ENCODE data around the gene DHRS7. TPM values are rescaled to one million over a fixed set of nuclear protein-coding genes. Genes with fewer than 3 reads are reported as not detected.

Gene DHRS7
- total RNA-seq, 2 donors from 2014 or later, result 82.1 to 87.1 TPM

DNA sequence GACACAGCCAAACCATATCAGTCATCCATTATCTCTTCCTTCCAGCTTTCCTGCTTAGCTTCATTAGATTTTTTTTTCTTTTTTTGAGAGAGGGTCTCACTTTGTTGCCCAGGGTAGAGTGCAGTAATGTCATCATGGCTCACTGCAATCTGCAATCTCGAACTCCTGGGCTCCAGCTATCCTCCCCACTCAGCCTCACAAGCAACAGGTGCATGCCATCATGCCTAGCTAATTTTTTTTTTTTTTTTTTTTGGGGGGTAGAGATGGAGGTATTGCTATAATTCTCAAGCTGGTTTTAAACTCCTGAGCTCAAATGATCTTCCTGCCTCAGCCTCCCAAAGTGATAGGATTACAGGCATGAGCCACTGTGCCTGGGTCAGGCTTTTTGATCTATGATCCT, 45.5 kb upstream of the DHRS7 start:
- H3K36me3 ChIP-seq, result no peaks in the 10 kb centered on the region
- no peak for DNase-seq

DNA sequence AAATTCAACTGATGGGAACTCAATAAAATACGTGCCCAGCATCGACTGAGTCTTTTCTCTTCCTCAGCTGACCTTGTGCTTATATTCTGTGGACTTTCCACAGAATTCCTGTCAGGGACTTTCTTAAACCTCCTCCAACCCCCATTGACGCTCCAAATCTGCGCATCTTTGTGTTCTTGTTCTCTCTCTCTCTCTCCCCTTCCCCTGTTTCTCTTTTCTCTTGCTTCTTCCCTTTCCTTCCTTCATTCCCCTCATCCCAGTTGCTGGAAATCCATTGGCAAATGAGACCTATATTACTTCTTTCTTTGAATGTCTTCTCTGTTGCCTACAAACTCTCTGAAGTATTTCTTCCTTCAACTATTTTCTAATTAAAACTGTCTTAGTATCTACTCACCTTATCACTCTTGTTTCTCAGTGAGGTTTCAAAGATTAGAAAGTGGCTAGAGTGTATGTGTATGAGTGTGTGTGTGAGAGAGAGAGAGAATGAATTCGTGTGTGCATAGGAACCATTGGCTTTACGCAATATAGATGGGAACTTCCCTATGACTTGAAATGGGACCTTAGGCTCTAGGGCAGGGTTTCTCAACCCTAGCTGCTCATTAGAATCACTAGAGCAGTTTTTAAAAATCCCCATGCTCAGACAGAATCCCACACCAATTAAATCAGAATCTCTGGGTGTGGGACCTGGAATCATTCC, 41.8 kb upstream of the DHRS7 start:
- Histone ChIP-seq H3K9me3 (no peaks in the 10 kb centered on the region), H3K36me3 (no peaks in the 10 kb centered on the region), H3K27ac (no peak overlapping the region), H3K27me3 (no peaks in the 10 kb centered on the region), H3K4me1 (no peaks in the 10 kb centered on the region), H3K4me3 (no peak overlapping the region), H3K9ac (ENCODE audit: low read depth in 2 of 2, low read length in 2 of 2) (no peak overlapping the region)
- intact Hi-C loops (cut with DNase I), result no loop called here
- no peak for DNase-seq
- TF ChIP-seq, protein P1, sequence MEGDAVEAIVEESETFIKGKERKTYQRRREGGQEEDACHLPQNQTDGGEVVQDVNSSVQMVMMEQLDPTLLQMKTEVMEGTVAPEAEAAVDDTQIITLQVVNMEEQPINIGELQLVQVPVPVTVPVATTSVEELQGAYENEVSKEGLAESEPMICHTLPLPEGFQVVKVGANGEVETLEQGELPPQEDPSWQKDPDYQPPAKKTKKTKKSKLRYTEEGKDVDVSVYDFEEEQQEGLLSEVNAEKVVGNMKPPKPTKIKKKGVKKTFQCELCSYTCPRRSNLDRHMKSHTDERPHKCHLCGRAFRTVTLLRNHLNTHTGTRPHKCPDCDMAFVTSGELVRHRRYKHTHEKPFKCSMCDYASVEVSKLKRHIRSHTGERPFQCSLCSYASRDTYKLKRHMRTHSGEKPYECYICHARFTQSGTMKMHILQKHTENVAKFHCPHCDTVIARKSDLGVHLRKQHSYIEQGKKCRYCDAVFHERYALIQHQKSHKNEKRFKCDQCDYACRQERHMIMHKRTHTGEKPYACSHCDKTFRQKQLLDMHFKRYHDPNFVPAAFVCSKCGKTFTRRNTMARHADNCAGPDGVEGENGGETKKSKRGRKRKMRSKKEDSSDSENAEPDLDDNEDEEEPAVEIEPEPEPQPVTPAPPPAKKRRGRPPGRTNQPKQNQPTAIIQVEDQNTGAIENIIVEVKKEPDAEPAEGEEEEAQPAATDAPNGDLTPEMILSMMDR (IDR thresholded peaks at IDR 0.05), result no peak

More for the DNA sequence above, 45.5 kb upstream of the DHRS7 start:
- no peak overlapping the region for H3K4me3 ChIP-seq
- no peak overlapping the region for H3K9ac ChIP-seq (ENCODE audit: low read depth in 2 of 2, low read length in 2 of 2)
- peaks cover 5% of the 10 kb centered on the region for H3K4me1 ChIP-seq
- TF ChIP-seq, protein P1 (IDR thresholded peaks at IDR 0.05), result no peak
- H3K27ac ChIP-seq, result no peak overlapping the region
- no peaks in the 10 kb centered on the region for H3K9me3 ChIP-seq
- intact Hi-C loops (cut with DNase I), result no loop called here
- no peaks in the 10 kb centered on the region for H3K27me3 ChIP-seq

DNA sequence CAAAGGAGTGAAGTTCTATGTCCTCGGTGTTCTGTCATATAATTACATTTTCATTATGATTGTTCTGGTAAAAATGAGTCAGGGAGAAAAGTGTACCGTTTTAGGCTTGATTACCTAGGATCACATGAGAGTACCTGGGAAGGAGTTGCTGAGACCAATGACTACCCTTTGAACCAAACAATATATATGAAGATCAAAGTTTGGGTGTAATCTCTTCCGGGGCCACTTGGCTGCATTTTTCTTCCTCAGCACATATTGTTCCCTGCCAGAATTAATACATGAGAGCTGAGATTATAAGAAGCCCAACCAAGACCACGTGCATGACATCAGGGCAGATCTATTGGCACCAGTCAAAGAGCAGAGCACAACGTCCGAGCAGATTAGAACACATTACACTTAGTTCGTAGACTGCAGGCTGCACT, 41.1 kb upstream of the DHRS7 start:
- Histone ChIP-seq H3K27me3 (no peaks in the 10 kb centered on the region), H3K9ac (ENCODE audit: low read depth in 2 of 2, low read length in 2 of 2) (no peak overlapping the region), H3K4me3 (no peak overlapping the region), H3K4me1 (no peaks in the 10 kb centered on the region), H3K36me3 (no peaks in the 10 kb centered on the region), H3K27ac (no peak overlapping the region), H3K9me3 (no peaks in the 10 kb centered on the region)
- intact Hi-C loops (cut with DNase I), result no loop called here
- no peak for DNase-seq
- TF ChIP-seq, protein P1 (IDR thresholded peaks at IDR 0.05), result no peak

DNA sequence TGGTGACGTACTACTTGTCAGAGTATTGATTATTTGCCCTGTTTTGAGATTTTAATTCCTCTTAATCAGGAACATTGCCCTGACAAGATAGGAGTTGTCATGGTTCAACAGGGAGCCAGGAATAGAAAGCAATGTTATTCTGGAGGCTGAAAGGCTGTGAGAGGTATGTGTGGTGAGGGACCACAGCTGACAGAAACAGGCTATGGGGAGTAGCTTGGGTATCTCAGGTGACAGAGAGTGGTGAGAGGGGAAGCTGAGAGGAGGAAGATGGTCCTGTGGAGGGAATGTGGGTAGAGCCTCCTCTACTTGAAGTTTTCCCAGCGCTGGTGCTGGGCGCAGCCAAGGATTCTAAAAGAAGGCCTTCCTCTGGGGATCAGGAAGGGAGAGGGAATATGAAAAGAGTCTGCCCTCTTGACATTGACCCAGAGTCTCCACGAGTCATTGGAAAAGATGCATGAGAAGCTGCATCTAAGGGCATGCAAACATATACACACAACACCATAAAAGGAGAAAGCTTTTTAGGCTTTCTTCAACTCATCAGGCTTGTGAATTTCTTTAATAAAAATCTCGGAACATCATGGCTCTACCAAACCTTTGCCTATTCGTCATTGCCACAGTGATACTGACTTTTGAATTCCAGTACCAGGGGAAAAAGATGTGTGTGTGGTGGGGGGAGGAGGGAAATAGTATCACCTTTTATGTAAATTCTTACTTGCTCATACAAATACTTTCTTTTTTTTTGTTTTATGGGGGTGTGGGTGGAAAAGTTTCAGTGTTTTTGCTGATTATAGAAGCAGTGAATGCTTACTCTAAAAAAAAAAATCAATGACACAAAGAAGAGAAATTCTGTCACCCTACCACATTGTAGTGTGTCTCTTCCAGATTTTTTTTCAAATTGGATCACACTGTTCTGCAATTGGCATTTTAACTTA, 39.9 kb upstream of the DHRS7 start:
- TF ChIP-seq, protein P1 (IDR thresholded peaks at IDR 0.05), result no peak
- intact Hi-C loops (cut with DNase I), result no loop called here
- no peaks in the 10 kb centered on the region for H3K9me3 ChIP-seq
- no peak overlapping the region for H3K9ac ChIP-seq (ENCODE audit: low read depth in 2 of 2, low read length in 2 of 2)
- H3K27ac ChIP-seq, result no peak overlapping the region
- H3K4me1 ChIP-seq, result no peaks in the 10 kb centered on the region
- no peaks in the 10 kb centered on the region for H3K36me3 ChIP-seq
- no peak overlapping the region for H3K4me3 ChIP-seq
- H3K27me3 ChIP-seq, result no peaks in the 10 kb centered on the region
- no peak for DNase-seq

DNA sequence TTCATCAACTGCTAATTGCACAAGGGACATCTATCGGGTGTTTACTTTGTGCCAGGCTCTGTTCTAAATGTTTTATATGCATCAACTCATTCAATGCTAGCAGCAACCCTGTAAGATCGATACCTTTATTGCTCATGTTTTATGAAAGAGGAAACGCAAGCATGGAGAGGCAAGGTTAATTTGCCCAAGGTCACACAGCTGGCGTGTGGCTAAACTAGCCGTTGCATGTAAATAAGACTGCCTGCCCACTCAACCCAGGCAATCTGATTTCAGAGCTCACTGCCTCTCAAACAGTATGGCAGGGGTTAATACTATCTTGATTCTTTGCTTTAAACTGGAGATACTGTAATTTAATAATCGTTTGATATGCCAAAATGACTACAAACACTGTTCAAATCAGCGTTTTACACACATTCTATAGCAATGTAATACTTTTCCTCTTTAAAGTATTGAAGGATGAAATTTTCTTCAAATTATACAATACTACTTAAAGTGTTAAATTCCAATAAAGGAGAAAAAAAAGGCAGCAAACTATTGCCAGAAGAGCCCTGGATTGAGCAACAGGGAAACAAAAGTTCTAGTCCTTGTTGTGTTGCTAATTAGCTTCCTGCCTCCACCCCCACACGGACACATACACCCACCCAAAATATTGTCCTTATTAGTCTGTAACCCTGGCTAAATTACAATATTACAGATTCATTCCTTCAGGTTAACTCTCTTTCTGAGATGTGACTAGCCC, 39.1 kb upstream of the DHRS7 start:
- Histone ChIP-seq H3K4me3 (no peak overlapping the region), H3K9ac (ENCODE audit: low read depth in 2 of 2, low read length in 2 of 2) (no peak overlapping the region), H3K27ac (no peak overlapping the region), H3K36me3 (no peaks in the 10 kb centered on the region), H3K9me3 (no peaks in the 10 kb centered on the region), H3K27me3 (no peaks in the 10 kb centered on the region), H3K4me1 (no peaks in the 10 kb centered on the region)
- intact Hi-C loops (cut with DNase I), result no loop called here
- TF ChIP-seq, protein P1 (IDR thresholded peaks at IDR 0.05), result no peak
- DNase-seq, result no peak
